Lower leg skin (tissue), 4 donors: ENCODE data around the gene DCAF17. TPM values are rescaled to one million over a fixed set of nuclear protein-coding genes. Genes with fewer than 3 reads are reported as not detected.

Source experiments
- DNase-seq, 2 donors: peaks; one replicate each; pipeline ENCODE4 v3.0.0-alpha.2; 2019; ENCODE audit warnings: low spot score in 2 of 2
- H3K4me3 ChIP-seq: fragments of 200-600 bp; sonication (generic); 2 replicates; pipeline ENCODE4 v1.5.1; 2017; ENCODE audit warnings: mild to moderate bottlenecking, low read depth; ENCODE audit not compliant: poor library complexity, severe bottlenecking
- CTCF ChIP-seq, 3 donors: fragments of 450-650 bp; IDR thresholded peaks; one replicate each; pipeline ENCODE4 v1.5.1; 2016; ENCODE audit warnings: antibody characterized with exemption in 3 of 3, mild to moderate bottlenecking in 3 of 3, moderate library complexity in 2 of 3
- POLR2A ChIP-seq, 2 donors: fragments of 450-650 bp; IDR thresholded peaks; one replicate each; pipeline ENCODE4 v1.6.1; 2016 to 2017; ENCODE audit warnings: antibody characterized with exemption in 2 of 2, mild to moderate bottlenecking in 1 of 2, moderate library complexity in 1 of 2
- WGBS, 2 donors: methylation state at CpG; one replicate each; pipeline ENCODE4 v1.1.5; 2018; 5-methylcytosine and 5-hydroxymethylcytosine counted together
- intact Hi-C: fragments of 100-400 bp; cut with DNase I; formaldehyde crosslinking; loops from one replicate; pipeline ENCODE4 v1.15.0; 2023; ENCODE audit warnings: low total_unique reads
- total RNA-seq, 4 donors: library from RNA; depleted of rRNA; stranded (reverse); fragments of >200 nt; gene quantifications; one replicate each; pipeline ENCODE4 v1.1.0, GENCODE V29; 2016

The DCAF17 gene
- total RNA-seq, 4 donors from 2014 or later = 10.5 to 17.1 (median 14.0) TPM

GRCh38 chr2:171478345-171478744 lies 44.3 kb downstream of the DCAF17 start:
- no peak for TF ChIP-seq CTCF (IDR thresholded peaks at IDR 0.05)
- TF ChIP-seq POLR2A (IDR thresholded peaks at IDR 0.05) = no peak
- 81 to 83% methylated on average over 1 of the region's 1 CpG for WGBS, 2 donors
- intact Hi-C loops = no loop called here
- DNase-seq = no peak
- no peak overlapping the region for H3K4me3 ChIP-seq

GRCh38 chr2:171479154-171479814 lies 45.3 kb downstream of the DCAF17 start:
- WGBS, 2 donors = 79 to 92% methylated on average over 3 of the region's 3 CpGs
- DNase-seq = no peak
- H3K4me3 ChIP-seq = no peak overlapping the region
- TF ChIP-seq CTCF (IDR thresholded peaks at IDR 0.05) (no peak), POLR2A (IDR thresholded peaks at IDR 0.05) (no peak)
- intact Hi-C loops = no loop called here

GRCh38 chr2:171480908-171481307 lies 46.9 kb downstream of the DCAF17 start:
- 91 to 98% methylated on average over 1 of the region's 1 CpG for WGBS, 2 donors
- no peak for DNase-seq
- H3K4me3 ChIP-seq = no peak overlapping the region
- intact Hi-C loops = no loop called here
- TF ChIP-seq POLR2A (IDR thresholded peaks at IDR 0.05) (no peak), CTCF (IDR thresholded peaks at IDR 0.05) (no peak)

- TF ChIP-seq CTCF (IDR thresholded peaks at IDR 0.05) = no peak
- intact Hi-C loops = no loop called here
- DNase-seq = no peak
- H3K4me3 ChIP-seq = no peak overlapping the region
These were observed 48.3 kb downstream of the DCAF17 start for GRCh38 chr2:171482308-171482707.

GRCh38 chr2:171482877-171483276 lies 48.9 kb downstream of the DCAF17 start:
- intact Hi-C loops = no loop called here
- WGBS, 2 donors = 83 to 90% methylated on average over 3 of the region's 3 CpGs
- H3K4me3 ChIP-seq = no peak overlapping the region
- TF ChIP-seq POLR2A (IDR thresholded peaks at IDR 0.05) = no peak
- TF ChIP-seq CTCF (IDR thresholded peaks at IDR 0.05) = no peak
- DNase-seq = no peak

- whole genome bisulfite sequencing, 2 donors = 71 to 77% methylated on average over 2 of the region's 2 CpGs
- intact Hi-C loops = no loop called here
- no peak for DNase-seq
- no peak overlapping the region for H3K4me3 ChIP-seq
- no peak for TF ChIP-seq CTCF (IDR thresholded peaks at IDR 0.05)
- TF ChIP-seq POLR2A (IDR thresholded peaks at IDR 0.05) = no peak
These were observed 49.8 kb downstream of the DCAF17 start for GRCh38 chr2:171483793-171484192.
